Small intestine (tissue), 7 donors: ENCODE data around the gene DSTYK. TPM values are rescaled to one million over a fixed set of nuclear protein-coding genes. Genes with fewer than 3 reads are reported as not detected.

Experiments used
- DNase-seq, 2 donors: peaks; one replicate each; pipeline versions ENCODE4 v3.0.0 to v3.0.0-alpha.2; 2013
- FAIRE-seq: peaks from 2 replicates; lab custom pipeline; 2012; peaks lifted over from hg19 to GRCh38; lab: Jason Lieb, UNC
- H3K27ac ChIP-seq, 3 donors: one replicate each; pipeline ENCODE4 v1.5.1; 2013; ENCODE audit warnings: low read length in 2 of 3, mild to moderate bottlenecking in 2 of 3, control low read depth in 1 of 3, inconsistent platforms in 1 of 3, low read depth in 1 of 3, moderate library complexity in 1 of 3
- H3K27me3 ChIP-seq, 3 donors: one replicate each; pipeline ENCODE4 v1.6.1; 2013; ENCODE audit warnings: low read length in 3 of 3, inconsistent platforms in 1 of 3; ENCODE audit not compliant: control insufficient read depth in 3 of 3, insufficient read depth in 3 of 3
- H3K36me3 ChIP-seq, 3 donors: one replicate each; pipeline ENCODE4 v1.6.1; 2013; ENCODE audit warnings: low read length in 3 of 3, inconsistent platforms in 1 of 3, low read depth in 1 of 3, mild to moderate bottlenecking in 1 of 3, moderate library complexity in 1 of 3; ENCODE audit not compliant: control insufficient read depth in 3 of 3, insufficient read depth in 2 of 3
- H3K4me1 ChIP-seq, 3 donors: one replicate each; pipeline ENCODE4 v1.6.1; 2013; ENCODE audit warnings: low read length in 2 of 3, inconsistent platforms in 1 of 3, low read depth in 1 of 3, mild to moderate bottlenecking in 1 of 3, moderate library complexity in 1 of 3; ENCODE audit not compliant: control insufficient read depth in 3 of 3, insufficient read depth in 2 of 3
- H3K4me3 ChIP-seq, 3 donors: one replicate each; pipeline ENCODE4 v1.5.1; 2013; ENCODE audit warnings: low read length in 3 of 3, control low read depth in 1 of 3, inconsistent platforms in 1 of 3, low read depth in 1 of 3, mild to moderate bottlenecking in 1 of 3, moderate library complexity in 1 of 3
- H3K9me3 ChIP-seq, 2 donors: one replicate each; pipeline ENCODE4 v1.6.1; 2013; ENCODE audit warnings: low read depth in 1 of 2, low read length in 1 of 2; ENCODE audit not compliant: control insufficient read depth in 2 of 2, insufficient read depth in 1 of 2
- WGBS, 3 donors: extraction: QIAGEN DNeasy Blood & Tissue Kit; methylation state at CpG; one replicate each; pipeline ENCODE4 v1.1.7; 2013; 5-methylcytosine and 5-hydroxymethylcytosine counted together
- polyA plus RNA-seq, 4 donors: library from polyadenylated mRNA; stranded (reverse) in 3 of 4; unstranded in 1 of 4; fragments of 200-250 nt in 3 of 4; fragments of 120-200 nt in 1 of 4; gene quantifications; one replicate each; pipeline versions ENCODE4 v1.2.1 to v1.2.3, GENCODE V29; 2013
- donor health status: healthy with polysubstance abuse.
- donor health status: control.
- donor health status: control.
- donor health status: Bipolar disorder and iron deficiency.
- donor health status: healthy.

DSTYK gene
- polyA plus RNA-seq, 4 donors, result 1.1 to 4.8 (median 2.3) TPM

GRCh38 chr1:205199090-205199930 is 12.2 kb downstream of the DSTYK start:
- no peak for DNase-seq
- FAIRE-seq, result no peak
- no peak overlapping the region for H3K4me3 ChIP-seq
- H3K9me3 ChIP-seq, result no peaks in the 10 kb centered on the region
- no peaks in the 10 kb centered on the region for H3K27me3 ChIP-seq
- no peak overlapping the region for H3K27ac ChIP-seq
- H3K36me3 ChIP-seq, result no peaks in the 10 kb centered on the region
- WGBS, 3 donors, result 71 to 82% (median 75%) methylated on average over 9 of the region's 9 CpGs
- H3K4me1 ChIP-seq, result peaks cover 0 to 3% (median 0%) of the 10 kb centered on the region in 3 donors

- no peak overlapping the region for H3K4me3 ChIP-seq
- no peak for DNase-seq
- H3K9me3 ChIP-seq, result no peaks in the 10 kb centered on the region
- H3K27me3 ChIP-seq, result no peaks in the 10 kb centered on the region
- peaks cover 0 to 3% (median 0%) of the 10 kb centered on the region in 3 donors for H3K4me1 ChIP-seq
- FAIRE-seq, result no peak
- H3K27ac ChIP-seq, result no peak overlapping the region
- WGBS, 3 donors, result 83 to 91% (median 87%) methylated on average over 8 of the region's 8 CpGs
- peaks cover 0 to 4% (median 0%) of the 10 kb centered on the region in 3 donors for H3K36me3 ChIP-seq
These were observed 19.2 kb downstream of the DSTYK start for GRCh38 chr1:205192287-205192686.

GRCh38 chr1:205191622-205192021 is 19.9 kb downstream of the DSTYK start:
- peaks cover 0 to 3% (median 0%) of the 10 kb centered on the region in 3 donors for H3K4me1 ChIP-seq
- no peak overlapping the region for H3K4me3 ChIP-seq
- no peaks in the 10 kb centered on the region for H3K9me3 ChIP-seq
- FAIRE-seq (no peak), DNase-seq (no peak)
- H3K27me3 ChIP-seq, result no peaks in the 10 kb centered on the region
- 43 to 48% (median 46%) methylated on average over 2 of the region's 2 CpGs for WGBS, 3 donors
- H3K36me3 ChIP-seq, result peaks cover 0 to 5% (median 0%) of the 10 kb centered on the region in 3 donors
- H3K27ac ChIP-seq, result no peak overlapping the region

GRCh38 chr1:205190845-205191577 is 20.5 kb downstream of the DSTYK start:
- WGBS, 3 donors, result 50 to 59% (median 56%) methylated on average over 9 of the region's 9 CpGs
- peaks cover 0 to 3% (median 0%) of the 10 kb centered on the region in 3 donors for H3K4me1 ChIP-seq
- no peaks in the 10 kb centered on the region for H3K27me3 ChIP-seq
- H3K9me3 ChIP-seq, result no peaks in the 10 kb centered on the region
- no peak overlapping the region for H3K27ac ChIP-seq
- no peak for DNase-seq
- peaks cover 0 to 5% (median 2%) of the 10 kb centered on the region in 3 donors for H3K36me3 ChIP-seq
- FAIRE-seq, result no peak
- H3K4me3 ChIP-seq, result no peak overlapping the region

GRCh38 chr1:205189131-205189530 is 22.4 kb downstream of the DSTYK start:
- Histone ChIP-seq H3K4me3 (no peak overlapping the region), H3K36me3 (peaks cover 0 to 10% (median 5%) of the 10 kb centered on the region in 3 donors), H3K9me3 (no peaks in the 10 kb centered on the region), H3K27me3 (no peaks in the 10 kb centered on the region), H3K27ac (no peak overlapping the region), H3K4me1 (peaks cover 0 to 3% (median 0%) of the 10 kb centered on the region in 3 donors)
- FAIRE-seq (no peak), DNase-seq (no peak)
- WGBS, 3 donors, result 68 to 86% (median 79%) methylated on average over 2 of the region's 2 CpGs

- peaks cover 0 to 13% (median 5%) of the 10 kb centered on the region in 3 donors for H3K36me3 ChIP-seq
- H3K4me1 ChIP-seq, result peaks cover 0 to 3% (median 0%) of the 10 kb centered on the region in 3 donors
- WGBS, 3 donors, result 77 to 95% (median 85%) methylated on average over 2 of the region's 2 CpGs
- DNase-seq, result no peak
- no peaks in the 10 kb centered on the region for H3K9me3 ChIP-seq
- H3K27me3 ChIP-seq, result no peaks in the 10 kb centered on the region
- FAIRE-seq, result no peak
- no peak overlapping the region for H3K4me3 ChIP-seq
- H3K27ac ChIP-seq, result no peak overlapping the region
These were observed 22.9 kb downstream of the DSTYK start for GRCh38 chr1:205188596-205188995.

GRCh38 chr1:205188098-205188497 is 23.4 kb downstream of the DSTYK start:
- H3K27ac ChIP-seq, result no peak overlapping the region
- H3K27me3 ChIP-seq, result no peaks in the 10 kb centered on the region
- H3K4me3 ChIP-seq, result no peak overlapping the region
- no peak for FAIRE-seq
- DNase-seq, result no peak
- H3K9me3 ChIP-seq, result no peaks in the 10 kb centered on the region
- H3K36me3 ChIP-seq, result peaks cover 0 to 13% (median 6%) of the 10 kb centered on the region in 3 donors
- 70 to 76% (median 75%) methylated on average over 2 of the region's 2 CpGs for WGBS, 3 donors
- peaks cover 0 to 3% (median 0%) of the 10 kb centered on the region in 3 donors for H3K4me1 ChIP-seq

- 93 to 97% (median 97%) methylated on average over 10 of the region's 10 CpGs for WGBS, 3 donors
- peaks cover 0 to 13% (median 7%) of the 10 kb centered on the region in 3 donors for H3K36me3 ChIP-seq
- no peak for DNase-seq
- H3K4me1 ChIP-seq, result peaks cover 0 to 3% (median 0%) of the 10 kb centered on the region in 3 donors
- H3K27me3 ChIP-seq, result no peaks in the 10 kb centered on the region
- H3K27ac ChIP-seq, result no peak overlapping the region
- FAIRE-seq, result no peak
- H3K4me3 ChIP-seq, result no peak overlapping the region
- H3K9me3 ChIP-seq, result no peaks in the 10 kb centered on the region
These were observed 24.1 kb downstream of the DSTYK start for GRCh38 chr1:205187420-205187819.
